Psoas muscle (tissue), 8 donors: ENCODE results near the gene PDS5B. TPM values are rescaled to one million over a fixed set of nuclear protein-coding genes. Genes with fewer than 3 reads are reported as not detected.

Source experiments
- ATAC-seq, 4 donors: fragments of 200-7000 bp; cut with Tn5 transposase; one replicate each; pipeline ENCODE4 v1.9.1; 2020; ENCODE audit warnings: moderate library complexity in 3 of 4, mild to moderate bottlenecking in 2 of 4
- DNase-seq, 2 donors: peaks; one replicate each; pipeline ENCODE4 v3.0.0-alpha.2; 2020
- H3K27ac ChIP-seq: fragments of 200-600 bp; one replicate; pipeline ENCODE4 v1.8.0; 2022
- H3K27me3 ChIP-seq, 3 donors: fragments of 200-600 bp in 1 of 3; one replicate each; pipeline versions ENCODE4 v1.6.1 to v1.8.0; 2013 to 2022; ENCODE audit warnings: low read length in 2 of 3, mild to moderate bottlenecking in 2 of 3, moderate library complexity in 1 of 3; ENCODE audit not compliant: insufficient read depth in 3 of 3
- H3K36me3 ChIP-seq, 2 donors: fragments of 200-600 bp in 1 of 2; one replicate each; pipeline versions ENCODE4 v1.6.1 to v1.8.0; 2013 to 2022; ENCODE audit warnings: low read depth in 1 of 2, mild to moderate bottlenecking in 1 of 2, moderate library complexity in 1 of 2; ENCODE audit not compliant: insufficient read depth in 1 of 2
- H3K4me1 ChIP-seq: fragments of 200-600 bp; one replicate; pipeline ENCODE4 v1.8.0; 2022
- H3K4me3 ChIP-seq: fragments of 200-600 bp; one replicate; pipeline ENCODE4 v1.8.0; 2022; ENCODE audit warnings: mild to moderate bottlenecking
- H3K9me3 ChIP-seq: fragments of 200-600 bp; one replicate; pipeline ENCODE4 v1.8.0; 2022
- WGBS, 3 donors: extraction: QIAGEN DNeasy Blood & Tissue Kit; methylation state at CpG; one replicate each; pipeline versions ENCODE4 v1.1.6 to v1.1.7; 2013; 5-methylcytosine and 5-hydroxymethylcytosine counted together
- intact Hi-C, 2 donors: fragments of 100-400 bp; cut with DNase I; formaldehyde crosslinking; loops; one replicate each; pipeline versions ENCODE4 v1.11.0 to v1.14.2; 2022
- polyA plus RNA-seq, 3 donors: library from polyadenylated mRNA; stranded (reverse); fragments of 200-250 nt; gene quantifications; one replicate each; pipeline ENCODE4 v1.2.3, GENCODE V29; 2013
- total RNA-seq, 4 donors: library from RNA; stranded (reverse); fragmentation: NEBNext Ultra II Directional in 2 of 4; extraction: Animal tissue kit (Norgen Biotek cat#: 25700) in 2 of 4; gene quantifications; one replicate each; pipeline versions ENCODE4 v1.2.1 to v1.2.4, GENCODE V29; 2021 to 2023
- TF ChIP-seq, protein P1 (sequence below): fragments of 200-600 bp; IDR thresholded peaks from one replicate; pipeline ENCODE4 v1.8.0; 2022; ENCODE audit warnings: antibody characterized with exemption
- donor health status: healthy with polysubstance abuse.
- donor health status: DM: no; HTN: no; CAD: no; lungs with moderate emphysema.
- donor health status: Bipolar disorder and iron deficiency.
- donor health status: healthy.
- donor health status: DM: yes; HTN: yes; CAD: no.
- donor health status: DM: no; HTN: no; CAD: no.
- donor health status: DM: no; HTN: no; CAD: no.
- donor health status: DM: yes; HTN: yes; CAD: no.

Gene PDS5B
- total and polyA plus RNA-seq, 7 donors: 3.6 to 28.1 (median 18.3) TPM

DNA sequence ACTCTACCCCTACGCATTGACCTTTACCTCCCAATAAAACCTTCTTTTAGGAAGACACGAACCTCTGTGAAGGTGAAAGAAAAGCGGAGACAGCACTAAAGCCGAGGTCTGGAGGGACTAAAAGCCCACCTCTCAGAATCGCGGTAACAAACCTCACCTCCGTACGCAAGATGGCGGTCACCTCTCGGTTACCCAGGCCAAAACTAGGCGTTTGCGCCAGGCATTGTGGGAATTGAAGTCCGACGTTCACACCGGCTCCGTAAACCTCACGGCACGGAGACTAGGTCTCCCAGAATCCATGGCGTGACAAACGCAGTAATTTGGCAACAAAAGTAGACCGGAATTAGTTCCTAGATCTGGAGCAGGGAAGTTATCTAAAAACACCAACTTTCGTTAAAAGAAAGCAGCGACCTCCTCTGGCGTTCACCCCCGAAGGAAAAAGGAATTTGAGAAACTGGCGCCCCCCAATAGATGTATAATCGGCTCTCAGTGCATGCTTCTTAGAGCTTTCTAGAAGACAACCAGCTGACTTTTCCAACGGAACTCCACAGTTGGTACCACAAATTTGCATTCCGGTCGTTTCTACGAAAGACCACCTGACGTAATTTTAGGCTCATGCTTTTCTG, 47.5 kb upstream of the PDS5B start, which contains the start of gene N4BP2L2:
N4BP2L2 (minus strand) TSS at position 175 of the 626 bp plus-strand sequence. CDS start 1,768 bp downstream, outside the sequence.
- peaks cover 0 to 17% of the 10 kb centered on the region in 2 donors for H3K36me3 ChIP-seq
- no peaks in the 10 kb centered on the region for H3K9me3 ChIP-seq
- DNase-seq (peak; percentile 91 to 96), ATAC-seq (peak; percentile 95 to 97 (median 97))
- peak within 1 kb of the TSS; percentile 94 for H3K27ac ChIP-seq
- no peaks in the 10 kb centered on the region for H3K27me3 ChIP-seq
- WGBS, 3 donors: 1% methylated on average over 32 of the region's 32 CpGs
- H3K4me1 ChIP-seq: peaks cover 34% of the 10 kb centered on the region
- H3K4me3 ChIP-seq: peak within 1 kb of the TSS; percentile 83
- TF ChIP-seq, protein P1, sequence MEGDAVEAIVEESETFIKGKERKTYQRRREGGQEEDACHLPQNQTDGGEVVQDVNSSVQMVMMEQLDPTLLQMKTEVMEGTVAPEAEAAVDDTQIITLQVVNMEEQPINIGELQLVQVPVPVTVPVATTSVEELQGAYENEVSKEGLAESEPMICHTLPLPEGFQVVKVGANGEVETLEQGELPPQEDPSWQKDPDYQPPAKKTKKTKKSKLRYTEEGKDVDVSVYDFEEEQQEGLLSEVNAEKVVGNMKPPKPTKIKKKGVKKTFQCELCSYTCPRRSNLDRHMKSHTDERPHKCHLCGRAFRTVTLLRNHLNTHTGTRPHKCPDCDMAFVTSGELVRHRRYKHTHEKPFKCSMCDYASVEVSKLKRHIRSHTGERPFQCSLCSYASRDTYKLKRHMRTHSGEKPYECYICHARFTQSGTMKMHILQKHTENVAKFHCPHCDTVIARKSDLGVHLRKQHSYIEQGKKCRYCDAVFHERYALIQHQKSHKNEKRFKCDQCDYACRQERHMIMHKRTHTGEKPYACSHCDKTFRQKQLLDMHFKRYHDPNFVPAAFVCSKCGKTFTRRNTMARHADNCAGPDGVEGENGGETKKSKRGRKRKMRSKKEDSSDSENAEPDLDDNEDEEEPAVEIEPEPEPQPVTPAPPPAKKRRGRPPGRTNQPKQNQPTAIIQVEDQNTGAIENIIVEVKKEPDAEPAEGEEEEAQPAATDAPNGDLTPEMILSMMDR: no peak
- intact Hi-C loops: loop anchor here (5.0 to 10.0 kb wide), 2 partner anchors 111 to 114 kb away; partner anchors contain the start of gene N4BP2L1 (in 2 of the 2)

DNA sequence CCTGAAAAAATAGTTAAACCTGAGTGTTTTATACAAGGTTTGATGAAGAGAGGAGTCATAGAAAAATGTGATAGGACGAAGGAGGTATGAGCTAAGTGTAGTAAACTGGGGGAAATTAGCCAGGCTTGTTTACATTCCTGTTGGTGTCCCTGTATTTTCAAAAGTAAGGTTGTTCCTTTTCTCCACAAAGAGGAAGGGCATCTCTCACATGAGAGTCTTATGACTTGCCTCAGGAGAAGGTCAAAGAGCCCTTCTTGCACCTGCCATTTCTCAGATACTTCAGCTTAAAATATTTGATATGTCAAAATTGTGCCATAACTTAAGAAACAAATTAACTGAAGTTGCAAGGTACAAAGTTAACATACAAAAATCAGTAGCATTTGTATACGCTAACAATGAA, 44.0 kb upstream of the PDS5B start:
- 80 to 89% (median 89%) methylated on average over 2 of the region's 2 CpGs for WGBS, 3 donors
- intact Hi-C loops: no loop called here

DNA sequence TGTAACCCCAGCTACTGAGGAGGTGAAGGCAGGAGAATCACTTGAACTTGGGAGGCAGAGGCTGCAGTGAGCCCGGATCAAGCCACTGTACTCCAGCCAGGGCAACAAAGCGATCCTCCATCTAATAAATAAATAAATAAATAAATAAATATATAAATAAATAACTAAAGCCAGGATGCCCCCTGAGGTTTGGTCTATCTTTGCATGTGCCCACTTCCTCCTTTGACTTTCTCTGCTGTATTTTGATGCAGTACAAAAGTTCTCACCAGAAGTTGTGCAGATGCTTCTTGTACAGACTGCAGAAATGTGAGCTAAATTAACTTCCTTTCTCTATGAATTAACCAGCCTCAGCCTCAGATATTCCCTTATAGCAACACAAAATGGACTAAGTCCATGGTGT, 41.2 kb upstream of the PDS5B start:
- H3K4me3 ChIP-seq: no peak overlapping the region
- H3K9me3 ChIP-seq: no peaks in the 10 kb centered on the region
- H3K27ac ChIP-seq: no peak overlapping the region
- TF ChIP-seq, protein P1: no peak
- intact Hi-C loops: no loop called here
- ATAC-seq (no peak), DNase-seq (no peak)
- H3K27me3 ChIP-seq: no peaks in the 10 kb centered on the region
- H3K4me1 ChIP-seq: no peaks in the 10 kb centered on the region
- WGBS, 3 donors: 87 to 96% (median 93%) methylated on average over 2 of the region's 2 CpGs
- no peaks in the 10 kb centered on the region for H3K36me3 ChIP-seq

More for the DNA sequence above, 44.0 kb upstream of the PDS5B start:
- no peak overlapping the region for H3K4me3 ChIP-seq
- TF ChIP-seq, protein P1: no peak
- H3K27me3 ChIP-seq: no peaks in the 10 kb centered on the region
- no peak overlapping the region for H3K27ac ChIP-seq
- no peaks in the 10 kb centered on the region for H3K9me3 ChIP-seq
- peaks cover 3% of the 10 kb centered on the region for H3K4me1 ChIP-seq
- no peak for ATAC-seq
- no peaks in the 10 kb centered on the region for H3K36me3 ChIP-seq
- DNase-seq: no peak

DNA sequence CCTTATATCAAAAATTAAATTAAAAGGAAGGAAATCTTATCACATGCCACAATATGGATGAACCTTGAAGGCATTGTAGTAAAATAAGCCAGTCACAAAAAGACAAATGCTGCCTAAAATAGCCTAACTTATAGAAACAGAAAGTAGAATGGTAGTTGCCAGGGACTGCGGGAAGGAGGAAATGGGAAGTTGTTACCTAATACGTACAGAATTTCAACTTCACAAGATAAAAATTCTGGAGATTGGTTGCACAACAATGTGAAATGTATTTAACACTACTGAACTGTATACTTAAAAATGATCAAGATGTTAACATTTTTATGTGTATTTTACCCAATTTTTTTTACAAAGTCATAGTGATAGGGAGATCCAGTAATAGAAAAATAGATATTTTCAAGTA, 37.4 kb upstream of the PDS5B start:
- Histone ChIP-seq H3K4me1 (no peaks in the 10 kb centered on the region), H3K36me3 (no peaks in the 10 kb centered on the region), H3K27me3 (no peaks in the 10 kb centered on the region), H3K27ac (no peak overlapping the region), H3K4me3 (no peak overlapping the region), H3K9me3 (no peaks in the 10 kb centered on the region)
- ATAC-seq (no peak), DNase-seq (no peak)
- intact Hi-C loops: no loop called here
- TF ChIP-seq, protein P1: no peak
- WGBS, 3 donors: 61 to 71% (median 63%) methylated on average over 2 of the region's 2 CpGs

DNA sequence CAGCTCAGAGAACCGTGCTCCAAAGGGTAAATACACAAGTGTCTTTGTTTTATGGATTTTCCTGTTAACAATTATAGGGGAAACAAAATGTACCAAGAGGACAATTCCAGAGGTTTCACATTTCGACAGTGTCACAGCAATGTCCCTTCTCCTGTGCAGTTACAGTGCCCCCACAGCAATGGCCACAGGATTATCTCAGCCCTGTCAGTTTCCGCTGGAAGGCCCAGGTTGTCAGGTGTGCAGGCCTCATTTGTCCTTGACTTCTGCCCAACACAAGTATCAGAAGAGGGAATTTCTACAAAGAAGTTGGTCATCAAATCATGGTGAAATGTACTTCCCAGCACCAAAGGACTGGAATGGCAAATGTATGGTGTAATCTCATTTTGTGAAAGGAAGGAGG, 36.5 kb upstream of the PDS5B start:
- Histone ChIP-seq H3K4me3 (no peak overlapping the region), H3K27ac (no peak overlapping the region), H3K27me3 (no peaks in the 10 kb centered on the region), H3K9me3 (no peaks in the 10 kb centered on the region), H3K36me3 (no peaks in the 10 kb centered on the region), H3K4me1 (no peaks in the 10 kb centered on the region)
- 56 to 78% (median 67%) methylated on average over 3 of the region's 3 CpGs for WGBS, 3 donors
- TF ChIP-seq, protein P1: no peak
- intact Hi-C loops: no loop called here
- ATAC-seq (no peak), DNase-seq (no peak)
